HL-60 (cell line): ENCODE results near the gene ABCG1.

ENCODE experiments used
- REST ChIP-seq: IDR thresholded peaks from 2 replicates; pipeline ENCODE4 v1.6.1; 2012; ENCODE audit warnings: low read depth; ENCODE audit not compliant: insufficient replicate concordance
- TF ChIP-seq, protein P1 (sequence below): IDR thresholded peaks from one replicate; pipeline ENCODE4 v1.5.1; 2011; ENCODE audit warnings: low read length, control low read depth, inconsistent platforms; ENCODE audit not compliant: insufficient read depth

DNA sequence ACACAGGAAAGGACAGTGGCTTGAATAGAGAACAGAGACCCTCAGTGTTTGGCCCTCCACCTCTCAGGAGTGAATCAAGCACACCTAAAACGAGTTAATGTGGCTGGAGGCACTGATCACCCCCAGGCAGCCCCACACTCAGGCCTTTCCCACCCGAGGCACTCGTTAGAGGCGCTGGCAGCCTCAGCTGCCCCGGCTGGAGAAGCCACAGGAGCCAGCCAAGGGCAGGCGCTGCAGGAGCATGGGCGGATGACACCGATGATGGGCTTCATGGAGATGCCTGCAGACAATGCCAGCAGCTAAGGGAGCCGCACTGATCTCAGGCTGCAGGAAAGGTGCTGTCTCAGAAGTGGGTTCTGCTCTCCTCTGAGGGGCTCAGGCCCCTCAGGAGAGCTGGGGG lies 24.1 kb upstream of the ABCG1 start:
- TF ChIP-seq, protein P1, sequence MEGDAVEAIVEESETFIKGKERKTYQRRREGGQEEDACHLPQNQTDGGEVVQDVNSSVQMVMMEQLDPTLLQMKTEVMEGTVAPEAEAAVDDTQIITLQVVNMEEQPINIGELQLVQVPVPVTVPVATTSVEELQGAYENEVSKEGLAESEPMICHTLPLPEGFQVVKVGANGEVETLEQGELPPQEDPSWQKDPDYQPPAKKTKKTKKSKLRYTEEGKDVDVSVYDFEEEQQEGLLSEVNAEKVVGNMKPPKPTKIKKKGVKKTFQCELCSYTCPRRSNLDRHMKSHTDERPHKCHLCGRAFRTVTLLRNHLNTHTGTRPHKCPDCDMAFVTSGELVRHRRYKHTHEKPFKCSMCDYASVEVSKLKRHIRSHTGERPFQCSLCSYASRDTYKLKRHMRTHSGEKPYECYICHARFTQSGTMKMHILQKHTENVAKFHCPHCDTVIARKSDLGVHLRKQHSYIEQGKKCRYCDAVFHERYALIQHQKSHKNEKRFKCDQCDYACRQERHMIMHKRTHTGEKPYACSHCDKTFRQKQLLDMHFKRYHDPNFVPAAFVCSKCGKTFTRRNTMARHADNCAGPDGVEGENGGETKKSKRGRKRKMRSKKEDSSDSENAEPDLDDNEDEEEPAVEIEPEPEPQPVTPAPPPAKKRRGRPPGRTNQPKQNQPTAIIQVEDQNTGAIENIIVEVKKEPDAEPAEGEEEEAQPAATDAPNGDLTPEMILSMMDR, result no peak
- no peak for TF ChIP-seq REST
